ENCODE results near the gene AKR1E2.
"Not testable (repeated sequence)": the region's sequence is repeated elsewhere in the genome, so short reads cannot be mapped to it uniquely, and the experiment has no call there.

AKR1E2 gene

GRCh38 chr10:4815646-4816180, 10.3 kb upstream of the AKR1E2 start:
- not testable (repeated sequence) for DNase-seq

- no peak for DNase-seq
Observed at GRCh38 chr10:4816966-4817365, 9.0 kb upstream of the AKR1E2 start.

GRCh38 chr10:4819067-4819466, 6.9 kb upstream of the AKR1E2 start:
- no peak for DNase-seq

- DNase-seq = no peak
Observed at GRCh38 chr10:4819707-4820106, 6.3 kb upstream of the AKR1E2 start.

- DNase-seq = no peak
Observed at GRCh38 chr10:4820804-4821401, 5.1 kb upstream of the AKR1E2 start.

GRCh38 chr10:4822208-4822607, 3.8 kb upstream of the AKR1E2 start:
- no peak for DNase-seq

- DNase-seq = no peak
Observed at GRCh38 chr10:4824791-4825310, 1.2 kb upstream of the AKR1E2 start.

- no peak for DNase-seq
Observed at GRCh38 chr10:4825456-4825867, 545 bp upstream of the AKR1E2 start.

- DNase-seq = no peak
Observed at GRCh38 chr10:4826792-4827324, 851 bp downstream of the AKR1E2 start.

- DNase-seq = no peak
Observed at GRCh38 chr10:4828005-4828404, 2.0 kb downstream of the AKR1E2 start.

GRCh38 chr10:4830551-4830950, 4.5 kb downstream of the AKR1E2 start:
- DNase-seq = no peak

GRCh38 chr10:4831091-4831490, 5.1 kb downstream of the AKR1E2 start:
- DNase-seq = no peak

GRCh38 chr10:4833286-4833685, 7.3 kb downstream of the AKR1E2 start:
- DNase-seq = no peak

- DNase-seq = no peak
Observed at GRCh38 chr10:4834898-4835405, 8.9 kb downstream of the AKR1E2 start.

- no peak for DNase-seq
Observed at GRCh38 chr10:4835494-4835918, 9.5 kb downstream of the AKR1E2 start.

- no peak for DNase-seq
Observed at GRCh38 chr10:4836416-4836969, 10.5 kb downstream of the AKR1E2 start.

- DNase-seq = no peak
Observed at GRCh38 chr10:4837551-4837950, 11.5 kb downstream of the AKR1E2 start.

- no peak for DNase-seq
Observed at GRCh38 chr10:4838743-4839142, 12.7 kb downstream of the AKR1E2 start.

- no peak for DNase-seq
Observed at GRCh38 chr10:4839353-4839752, 13.3 kb downstream of the AKR1E2 start.

- no peak for DNase-seq
Observed at GRCh38 chr10:4840151-4840550, 14.1 kb downstream of the AKR1E2 start.

- no peak for DNase-seq
Observed at GRCh38 chr10:4843525-4844180, 17.6 kb downstream of the AKR1E2 start.

GRCh38 chr10:4844864-4845263, 18.9 kb downstream of the AKR1E2 start:
- DNase-seq = no peak

GRCh38 chr10:4845766-4846165, 19.8 kb downstream of the AKR1E2 start:
- no peak for DNase-seq

GRCh38 chr10:4846775-4847174, 20.8 kb downstream of the AKR1E2 start:
- no peak for DNase-seq
